Stimulated activated naive CD8-positive, alpha-beta T cell treated with anti-CD3 and anti-CD28 coated beads, Interleukin-15, Interleukin-2, amounts not matched to agents 100 ng/mL and 50 ng/mL, for 24 hours (primary cell): ENCODE data around the gene SLC37A2.
"Not testable (repeated sequence)": the region's sequence is repeated elsewhere in the genome, so short reads cannot be mapped to it uniquely, and the experiment has no call there.

Source experiments
- H3K27ac Mint-ChIP-seq: one replicate; pipeline ENCODE4 v1.8.0; 2021; ENCODE audit warnings: mild to moderate bottlenecking, mixed read lengths
- H3K27me3 Mint-ChIP-seq: one replicate; pipeline ENCODE4 v1.8.0; 2021; ENCODE audit warnings: mixed read lengths
- H3K36me3 Mint-ChIP-seq: one replicate; pipeline ENCODE4 v1.8.0; 2021; ENCODE audit warnings: low read depth, mixed read lengths
- H3K4me1 Mint-ChIP-seq: one replicate; pipeline ENCODE4 v1.8.0; 2021; ENCODE audit warnings: low read depth, mixed read lengths
- H3K4me3 Mint-ChIP-seq: one replicate; pipeline ENCODE4 v1.8.0; 2021; ENCODE audit warnings: mild to moderate bottlenecking, mixed read lengths
- H3K9me3 Mint-ChIP-seq: one replicate; pipeline ENCODE4 v1.8.0; 2021; ENCODE audit warnings: mixed read lengths

SLC37A2 gene

DNA sequence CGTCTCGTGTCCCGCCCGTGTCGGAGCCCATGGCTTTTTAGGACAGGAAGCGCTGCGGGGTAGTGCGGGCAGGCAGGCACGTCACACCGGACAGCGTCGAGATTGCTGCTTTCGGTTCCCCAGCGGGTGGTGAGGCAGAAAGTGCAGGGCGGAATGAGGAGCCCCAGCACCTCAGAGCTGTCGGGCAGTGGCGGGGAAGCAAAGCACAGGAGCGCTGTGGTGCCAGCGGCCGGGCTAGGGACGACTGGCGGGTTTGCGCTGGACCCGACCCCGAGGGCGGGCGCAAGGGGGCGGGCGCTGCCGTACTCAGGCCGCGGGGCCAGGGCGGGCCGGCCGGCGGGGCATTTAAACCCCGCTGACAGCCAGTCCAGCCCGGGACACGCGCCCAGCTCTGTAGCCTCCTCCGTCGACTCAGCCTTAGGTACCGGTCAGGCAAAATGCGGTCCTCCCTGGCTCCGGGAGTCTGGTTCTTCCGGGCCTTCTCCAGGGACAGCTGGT, at the start of gene SLC37A2:
TSS of gene SLC37A2 (plus strand) at position 375 of the 498 bp plus-strand sequence. CDS start at position 438, 63 bp downstream.
- Mint-ChIP-seq H3K36me3 (no peaks in the 10 kb centered on the region), H3K27ac (no peak within 1 kb of the TSS), H3K4me1 (peaks cover 15% of the 10 kb centered on the region), H3K27me3 (peaks cover 40% of the 10 kb centered on the region), H3K9me3 (no peaks in the 10 kb centered on the region), H3K4me3 (peak within 1 kb of the TSS; percentile 75)

- H3K36me3 Mint-ChIP-seq, result peaks cover 15% of the 10 kb centered on the region
- no peak overlapping the region for H3K4me3 Mint-ChIP-seq
- no peaks in the 10 kb centered on the region for H3K4me1 Mint-ChIP-seq
- peaks cover 5% of the 10 kb centered on the region for H3K9me3 Mint-ChIP-seq
- no peaks in the 10 kb centered on the region for H3K27me3 Mint-ChIP-seq
- H3K27ac Mint-ChIP-seq, result no peak overlapping the region
These were observed 46.7 kb upstream of the SLC37A2 start for GRCh38 chr11:125016413-125016812.

GRCh38 chr11:125020342-125020741, 42.8 kb upstream of the SLC37A2 start:
- Mint-ChIP-seq H3K4me1 (no peaks in the 10 kb centered on the region), H3K27me3 (no peaks in the 10 kb centered on the region), H3K4me3 (no peak overlapping the region), H3K36me3 (no peaks in the 10 kb centered on the region), H3K9me3 (no peaks in the 10 kb centered on the region), H3K27ac (no peak overlapping the region)

DNA sequence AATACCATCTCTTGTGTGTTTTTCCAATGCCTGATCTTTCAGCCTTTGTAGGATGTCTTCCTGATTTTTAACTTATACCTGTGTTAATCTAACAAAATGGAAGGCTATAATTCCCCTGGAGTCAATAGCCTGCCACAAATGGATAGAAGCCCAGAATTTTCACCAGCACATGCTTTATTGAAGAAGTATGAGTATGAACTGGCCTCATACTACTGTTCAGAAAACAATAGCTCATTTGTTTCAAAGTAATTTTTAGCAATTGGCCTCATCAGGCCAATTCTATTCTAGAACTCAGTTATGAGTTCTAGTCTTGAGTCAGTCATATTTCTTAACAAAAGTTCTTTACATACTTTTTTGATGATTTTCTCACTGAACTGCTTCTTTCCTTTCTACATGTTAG, 40.6 kb upstream of the SLC37A2 start:
- Mint-ChIP-seq H3K9me3 (no peaks in the 10 kb centered on the region), H3K27ac (no peak overlapping the region), H3K27me3 (no peaks in the 10 kb centered on the region), H3K36me3 (peaks cover 1% of the 10 kb centered on the region), H3K4me1 (no peaks in the 10 kb centered on the region), H3K4me3 (no peak overlapping the region)

GRCh38 chr11:125025968-125026367, 37.1 kb upstream of the SLC37A2 start:
- Mint-ChIP-seq H3K9me3 (no peaks in the 10 kb centered on the region), H3K27ac (no peak overlapping the region), H3K4me3 (no peak overlapping the region), H3K36me3 (peaks cover 26% of the 10 kb centered on the region), H3K4me1 (no peaks in the 10 kb centered on the region), H3K27me3 (no peaks in the 10 kb centered on the region)

DNA sequence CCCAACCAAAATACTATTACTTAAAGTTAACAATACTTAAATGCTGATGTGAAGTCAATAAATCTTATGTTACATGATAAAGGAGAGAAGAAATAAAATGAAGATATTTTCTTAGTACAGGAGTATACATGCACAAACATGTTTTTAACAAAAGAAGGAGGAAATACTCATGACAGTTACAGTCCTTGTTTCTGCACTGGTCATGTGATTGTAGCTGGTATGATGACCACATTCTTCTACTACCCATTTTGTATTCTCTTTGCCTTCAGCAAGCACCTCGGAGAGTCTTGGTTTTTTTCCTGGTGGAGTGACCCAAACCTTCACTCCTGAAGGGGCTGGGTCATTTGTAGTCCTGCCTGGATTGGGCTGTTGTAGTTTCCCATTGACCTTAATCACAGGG, 33.7 kb upstream of the SLC37A2 start:
- H3K27ac Mint-ChIP-seq, H3K4me1 Mint-ChIP-seq, H3K27me3 Mint-ChIP-seq, H3K4me3 Mint-ChIP-seq: not testable (repeated sequence)
- peaks cover 16% of the 10 kb centered on the region for H3K9me3 Mint-ChIP-seq
- H3K36me3 Mint-ChIP-seq, result peaks cover 41% of the 10 kb centered on the region

GRCh38 chr11:125036933-125037332, 26.2 kb upstream of the SLC37A2 start:
- H3K27ac Mint-ChIP-seq, result no peak overlapping the region
- no peak overlapping the region for H3K4me3 Mint-ChIP-seq
- H3K36me3 Mint-ChIP-seq, result peaks cover 24% of the 10 kb centered on the region
- no peaks in the 10 kb centered on the region for H3K27me3 Mint-ChIP-seq
- peaks cover 19% of the 10 kb centered on the region for H3K9me3 Mint-ChIP-seq
- H3K4me1 Mint-ChIP-seq, result peaks cover 9% of the 10 kb centered on the region

- no peaks in the 10 kb centered on the region for H3K9me3 Mint-ChIP-seq
- no peak overlapping the region for H3K27ac Mint-ChIP-seq
- H3K4me3 Mint-ChIP-seq, result no peak overlapping the region
- peaks cover 17% of the 10 kb centered on the region for H3K36me3 Mint-ChIP-seq
- no peaks in the 10 kb centered on the region for H3K4me1 Mint-ChIP-seq
- no peaks in the 10 kb centered on the region for H3K27me3 Mint-ChIP-seq
These were observed 13.8 kb upstream of the SLC37A2 start for GRCh38 chr11:125049164-125049792.

DNA sequence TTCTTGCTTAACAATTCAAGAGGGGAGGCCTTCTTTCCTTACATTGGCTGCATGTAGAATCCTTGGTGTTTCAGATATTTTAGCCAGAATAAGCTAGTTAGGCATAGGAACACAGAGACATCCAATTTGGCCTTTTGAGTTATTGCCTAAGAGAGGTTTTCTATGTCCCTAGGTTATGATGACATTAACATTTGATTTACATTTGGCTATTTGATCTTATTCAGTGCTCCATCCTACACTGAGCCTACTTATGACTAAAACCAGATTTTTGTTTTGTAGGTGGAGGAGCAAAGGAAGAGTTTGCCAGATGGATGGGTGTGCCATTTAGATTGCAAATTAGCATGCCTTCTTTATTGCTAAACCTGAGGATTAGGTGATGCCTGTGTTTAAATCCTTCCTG, 11.1 kb upstream of the SLC37A2 start:
- peaks cover 5% of the 10 kb centered on the region for H3K36me3 Mint-ChIP-seq
- no peaks in the 10 kb centered on the region for H3K9me3 Mint-ChIP-seq
- H3K4me3 Mint-ChIP-seq, result no peak overlapping the region
- no peaks in the 10 kb centered on the region for H3K27me3 Mint-ChIP-seq
- no peak overlapping the region for H3K27ac Mint-ChIP-seq
- no peaks in the 10 kb centered on the region for H3K4me1 Mint-ChIP-seq

DNA sequence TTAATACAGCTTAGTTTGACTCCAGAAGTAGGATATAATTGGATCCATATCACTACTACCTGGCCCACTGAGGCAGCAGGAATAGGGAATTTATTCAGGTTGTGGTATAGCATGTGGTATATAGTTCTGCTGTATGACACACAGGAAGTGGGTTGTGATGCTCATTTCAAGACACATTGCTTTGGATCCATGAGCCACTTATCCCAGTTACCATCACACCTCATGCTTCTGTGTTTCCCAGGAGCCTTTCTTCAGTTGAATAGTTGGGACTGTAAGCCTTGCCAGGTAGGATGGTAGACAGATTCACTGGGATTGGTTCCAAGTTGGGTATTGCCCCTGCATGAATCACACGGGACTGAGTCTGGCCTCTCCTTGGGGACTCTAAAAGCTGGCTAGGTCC, 9.9 kb upstream of the SLC37A2 start:
- Mint-ChIP-seq H3K27me3 (no peaks in the 10 kb centered on the region), H3K9me3 (no peaks in the 10 kb centered on the region), H3K4me3 (no peak overlapping the region), H3K27ac (no peak overlapping the region), H3K36me3 (peaks cover 5% of the 10 kb centered on the region), H3K4me1 (no peaks in the 10 kb centered on the region)

DNA sequence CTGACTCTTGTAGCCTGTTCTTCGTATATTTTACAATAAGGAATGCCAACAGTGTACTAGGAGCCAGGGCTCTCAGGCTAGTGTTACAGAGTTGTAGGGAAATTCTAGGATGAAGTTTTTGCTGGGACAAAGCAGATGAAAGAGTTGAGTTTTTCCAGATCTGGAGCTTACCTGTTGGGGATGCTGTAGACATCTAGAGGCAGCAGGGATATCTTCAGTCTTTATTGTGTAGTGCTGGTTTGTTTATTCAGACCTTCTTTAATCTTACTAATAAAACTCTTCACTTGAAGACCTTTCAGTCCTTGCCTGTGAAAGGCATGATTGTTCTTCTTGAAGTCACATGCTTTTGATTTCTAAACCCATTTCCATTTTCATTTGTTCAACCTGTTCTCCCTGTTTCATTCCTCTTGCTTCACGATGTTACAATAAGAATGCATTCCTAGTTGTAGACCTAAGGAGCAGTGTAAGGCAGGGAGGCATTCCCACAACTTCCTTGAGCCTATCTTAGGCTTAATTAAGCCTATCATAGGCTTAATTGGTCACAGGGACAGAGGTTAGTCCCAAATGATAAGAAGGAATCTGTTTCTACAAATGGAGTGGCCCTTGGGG, 7.9 kb upstream of the SLC37A2 start:
- Mint-ChIP-seq H3K27me3 (no peaks in the 10 kb centered on the region), H3K4me3 (no peak overlapping the region), H3K9me3 (no peaks in the 10 kb centered on the region), H3K4me1 (no peaks in the 10 kb centered on the region), H3K36me3 (peaks cover 5% of the 10 kb centered on the region), H3K27ac (no peak overlapping the region)

- not testable (repeated sequence) for H3K27ac Mint-ChIP-seq, H3K9me3 Mint-ChIP-seq, H3K4me3 Mint-ChIP-seq, H3K36me3 Mint-ChIP-seq, H3K27me3 Mint-ChIP-seq, H3K4me1 Mint-ChIP-seq
These were observed 7.0 kb upstream of the SLC37A2 start for GRCh38 chr11:125056111-125056510.

DNA sequence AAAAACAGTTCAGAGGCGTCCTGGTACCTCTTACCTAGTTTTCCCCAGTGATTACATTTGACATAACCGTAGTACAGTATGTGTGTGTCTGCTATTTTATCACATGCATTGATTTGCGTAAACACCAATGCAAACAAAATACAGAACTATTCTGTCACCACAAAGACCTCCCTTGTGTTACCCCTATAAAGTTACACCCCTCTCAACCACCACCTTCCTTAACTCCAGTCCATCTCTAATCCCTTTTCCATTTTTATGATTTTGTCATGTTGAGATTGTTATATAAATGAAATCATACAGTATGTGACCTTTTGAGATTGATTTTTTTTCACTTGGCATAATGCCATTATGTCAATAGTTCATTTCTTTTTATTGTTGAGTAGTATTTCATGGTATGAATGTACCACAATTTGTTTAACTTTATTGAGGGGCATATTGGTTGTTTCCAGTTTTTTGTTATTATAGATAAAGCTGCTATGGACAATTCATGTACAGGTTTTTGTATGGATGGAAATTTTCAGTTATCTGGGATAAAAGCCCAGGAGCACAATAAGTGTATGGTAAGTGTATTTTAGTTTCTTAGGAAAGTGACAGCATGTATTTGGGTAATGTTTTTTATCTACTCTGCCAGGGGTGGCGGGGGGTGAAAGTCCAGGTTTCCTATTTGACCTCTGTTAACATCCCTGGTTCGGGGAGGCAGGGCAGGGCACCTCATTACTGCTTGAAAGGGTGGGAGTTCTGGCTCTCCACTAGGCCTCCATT, 6.0 kb upstream of the SLC37A2 start:
- Mint-ChIP-seq H3K27ac (no peak overlapping the region), H3K36me3 (peaks cover 5% of the 10 kb centered on the region), H3K27me3 (peaks cover 5% of the 10 kb centered on the region), H3K9me3 (no peaks in the 10 kb centered on the region), H3K4me1 (peaks cover 3% of the 10 kb centered on the region), H3K4me3 (no peak overlapping the region)

GRCh38 chr11:125057693-125058016, 5.5 kb upstream of the SLC37A2 start:
- H3K36me3 Mint-ChIP-seq, result peaks cover 2% of the 10 kb centered on the region
- no peak overlapping the region for H3K4me3 Mint-ChIP-seq
- H3K27me3 Mint-ChIP-seq, result peaks cover 10% of the 10 kb centered on the region
- peaks cover 6% of the 10 kb centered on the region for H3K4me1 Mint-ChIP-seq
- H3K27ac Mint-ChIP-seq, result no peak overlapping the region
- no peaks in the 10 kb centered on the region for H3K9me3 Mint-ChIP-seq

DNA sequence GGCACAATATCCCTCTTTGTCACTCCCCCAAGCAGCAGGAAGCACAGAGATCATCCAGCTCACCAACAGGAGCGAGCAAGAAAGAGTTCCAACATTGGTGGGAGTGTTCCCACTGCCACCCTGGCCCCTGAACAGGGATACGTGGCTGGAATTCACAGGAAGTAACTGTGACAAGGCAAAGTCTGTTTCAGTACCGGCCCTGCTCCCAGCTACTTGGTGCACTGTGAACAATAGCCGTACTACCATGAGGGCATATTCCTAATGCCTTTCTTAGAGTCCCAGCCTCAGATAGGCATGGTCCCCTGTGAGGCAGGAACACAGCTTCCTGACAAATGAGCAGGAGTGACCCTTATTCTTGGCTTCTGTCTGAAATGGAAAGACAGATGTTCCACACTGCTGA, 1.8 kb upstream of the SLC37A2 start:
- no peak overlapping the region for H3K27ac Mint-ChIP-seq
- H3K9me3 Mint-ChIP-seq, result no peaks in the 10 kb centered on the region
- no peaks in the 10 kb centered on the region for H3K36me3 Mint-ChIP-seq
- H3K4me3 Mint-ChIP-seq, result no peak overlapping the region
- peaks cover 35% of the 10 kb centered on the region for H3K27me3 Mint-ChIP-seq
- H3K4me1 Mint-ChIP-seq, result peaks cover 15% of the 10 kb centered on the region
